HepG2 (cell line): ENCODE data around the gene NOC2L. TPM values are rescaled to one million over a fixed set of nuclear protein-coding genes. Genes with fewer than 3 reads are reported as not detected.

Experiments
- ARNTL ChIP-seq: sonication (generic); formaldehyde crosslinking; IDR thresholded peaks from 2 replicates; pipeline ENCODE4 v1.4.0; 2020; ENCODE audit warnings: mild to moderate bottlenecking, missing genetic modification reagents
- ASH2L ChIP-seq: fragments of 300-600, 200-600 bp; sonication (generic); IDR thresholded peaks from 2 replicates; pipeline ENCODE4 v1.7.0; 2017; ENCODE audit warnings: low read depth, mild to moderate bottlenecking, moderate library complexity, mixed read lengths, low read length; ENCODE audit not compliant: insufficient read length
- ATF7-NPFF ChIP-seq: sonication (generic); formaldehyde crosslinking; IDR thresholded peaks from 2 replicates; pipeline ENCODE4 v1.8.1; 2023; ENCODE audit warnings: mild to moderate bottlenecking, low read depth, missing genetic modification reagents, moderate library complexity
- CAMTA2 ChIP-seq: sonication (generic); formaldehyde crosslinking; IDR thresholded peaks from 2 replicates; pipeline ENCODE4 v1.4.0; 2020; ENCODE audit warnings: mild to moderate bottlenecking, missing genetic modification reagents, borderline replicate concordance
- EED ChIP-seq: sonication (generic); formaldehyde crosslinking; IDR thresholded peaks from 2 replicates; pipeline ENCODE4 v1.5.0; 2020; ENCODE audit warnings: mild to moderate bottlenecking, missing genetic modification reagents
- FOXO1 ChIP-seq: sonication (generic); formaldehyde crosslinking; IDR thresholded peaks from 2 replicates; pipeline ENCODE4 v1.4.0; 2020; ENCODE audit warnings: missing genetic modification reagents
- JARID2 ChIP-seq: sonication (generic); formaldehyde crosslinking; IDR thresholded peaks from 2 replicates; pipeline ENCODE4 v1.8.1; 2023; ENCODE audit warnings: missing genetic modification reagents, inconsistent platforms; ENCODE audit not compliant: insufficient replicate concordance
- KMT2A ChIP-seq: sonication (generic); formaldehyde crosslinking; IDR thresholded peaks from 2 replicates; pipeline ENCODE4 v1.4.0; 2020; ENCODE audit warnings: missing genetic modification reagents
- MAFF ChIP-seq: IDR thresholded peaks from 2 replicates; pipeline ENCODE4 v1.6.1; 2011; ENCODE audit warnings: low read depth, low read length, improper control_type of control experiment
- MIER3 ChIP-seq: IDR thresholded peaks from 2 replicates; pipeline ENCODE4 v1.6.1; 2016; ENCODE audit warnings: missing compliant biosample characterization, borderline replicate concordance
- MIXL1 ChIP-seq: IDR thresholded peaks from 2 replicates; pipeline ENCODE4 v1.6.1; 2016
- NFIC ChIP-seq: IDR thresholded peaks from 2 replicates; pipeline ENCODE4 v1.6.1; 2012; ENCODE audit warnings: mild to moderate bottlenecking, low read length, inconsistent platforms
- RNF2 ChIP-seq: fragments of 450-650 bp; conservative IDR thresholded peaks from 2 replicates; pipeline ENCODE4 v1.6.1; 2016; ENCODE audit warnings: low read depth
- SP2 ChIP-seq: sonication (generic); formaldehyde crosslinking; IDR thresholded peaks from 2 replicates; pipeline ENCODE4 v1.5.1; 2020; ENCODE audit warnings: mild to moderate bottlenecking, missing genetic modification reagents
- SRSF4 ChIP-seq: fragments of 200-400 bp; formaldehyde crosslinking; IDR thresholded peaks from one replicate; pipeline ENCODE4 v1.6.1; 2018; ENCODE audit warnings: mild to moderate bottlenecking, low read depth, low read length, moderate library complexity; ENCODE audit not compliant: poor library complexity, severe bottlenecking
- TARDBP ChIP-seq: sonication (generic); formaldehyde crosslinking; IDR thresholded peaks from 2 replicates; pipeline ENCODE4 v1.8.0; 2022; ENCODE audit warnings: mild to moderate bottlenecking, missing genetic modification reagents
- ZBTB37 ChIP-seq: sonication (generic); formaldehyde crosslinking; IDR thresholded peaks from 2 replicates; pipeline ENCODE4 v1.4.0; 2020; ENCODE audit warnings: mild to moderate bottlenecking, missing genetic modification reagents
- ZBTB38 ChIP-seq: sonication (generic); formaldehyde crosslinking; IDR thresholded peaks from 2 replicates; pipeline ENCODE4 v1.5.1; 2020; ENCODE audit warnings: mild to moderate bottlenecking, missing genetic modification reagents
- ZFP36 ChIP-seq: fragments of 150-350 bp; IDR thresholded peaks from 2 replicates; pipeline ENCODE4 v1.6.1; 2018; ENCODE audit warnings: borderline replicate concordance, low read length, low read depth; ENCODE audit not compliant: partially characterized antibody
- ZNF143 ChIP-seq: sonication (generic); formaldehyde crosslinking; IDR thresholded peaks from 2 replicates; pipeline ENCODE4 v1.4.0; 2020; ENCODE audit warnings: missing genetic modification reagents
- ZNF451 ChIP-seq: sonication (generic); formaldehyde crosslinking; IDR thresholded peaks from 2 replicates; pipeline ENCODE4 v1.5.0; 2020; ENCODE audit warnings: mild to moderate bottlenecking, missing genetic modification reagents
- ZNF788 ChIP-seq: sonication (generic); formaldehyde crosslinking; IDR thresholded peaks from 2 replicates; pipeline ENCODE4 v1.5.0; 2020; ENCODE audit warnings: mild to moderate bottlenecking, missing genetic modification reagents, borderline replicate concordance
- ZSCAN25 ChIP-seq: sonication (generic); formaldehyde crosslinking; IDR thresholded peaks from 2 replicates; pipeline ENCODE4 v1.8.0; 2022; ENCODE audit warnings: mild to moderate bottlenecking, missing genetic modification reagents
- polyA plus RNA-seq, 8 experiments: library from polyadenylated mRNA; depleted of rRNA in 3 of 8; stranded (reverse) in 7 of 8; unstranded in 1 of 8; fragments of >200 nt; fragmentation: Illumina TruSeq in 4 of 8; extraction: Trizol in 4 of 8; gene quantifications; 2 replicates each; pipeline versions ENCODE4 v1.2.1 to v1.2.3, GENCODE V29; 2011 to 2016; ENCODE audit warnings: low read depth in 4 of 8, missing spikeins in 1 of 8, mixed read lengths in 1 of 8; ENCODE audit not compliant: insufficient read depth in 1 of 8
- total RNA-seq, 5 experiments: library from RNA; depleted of rRNA; stranded (reverse); fragments of >200 nt; fragmentation: Illumina TruSeq; extraction: Trizol; gene quantifications; 2 replicates each; pipeline ENCODE4 v1.2.3, GENCODE V29; 2016; ENCODE audit warnings: low read depth in 1 of 5
- TF ChIP-seq, protein P1 (sequence below): IDR thresholded peaks from 2 replicates; pipeline ENCODE4 v1.6.1; 2018; ENCODE audit warnings: missing genetic modification reagents
- TF ChIP-seq, protein P2 (sequence below): sonication (generic); formaldehyde crosslinking; IDR thresholded peaks from 2 replicates; pipeline ENCODE4 v1.5.0; 2020; ENCODE audit warnings: missing genetic modification reagents
- TF ChIP-seq, protein P3 (sequence below): sonication (generic); formaldehyde crosslinking; IDR thresholded peaks from 2 replicates; pipeline ENCODE4 v1.9.0; 2021; ENCODE audit warnings: missing genetic modification reagents, mild to moderate bottlenecking, borderline replicate concordance

Gene NOC2L
- total and polyA plus RNA-seq, 2 of the 13 experiments (the other 11 are each of a cell fraction or from before 2014, with no cell fraction given): 32.0 to 103 TPM

DNA sequence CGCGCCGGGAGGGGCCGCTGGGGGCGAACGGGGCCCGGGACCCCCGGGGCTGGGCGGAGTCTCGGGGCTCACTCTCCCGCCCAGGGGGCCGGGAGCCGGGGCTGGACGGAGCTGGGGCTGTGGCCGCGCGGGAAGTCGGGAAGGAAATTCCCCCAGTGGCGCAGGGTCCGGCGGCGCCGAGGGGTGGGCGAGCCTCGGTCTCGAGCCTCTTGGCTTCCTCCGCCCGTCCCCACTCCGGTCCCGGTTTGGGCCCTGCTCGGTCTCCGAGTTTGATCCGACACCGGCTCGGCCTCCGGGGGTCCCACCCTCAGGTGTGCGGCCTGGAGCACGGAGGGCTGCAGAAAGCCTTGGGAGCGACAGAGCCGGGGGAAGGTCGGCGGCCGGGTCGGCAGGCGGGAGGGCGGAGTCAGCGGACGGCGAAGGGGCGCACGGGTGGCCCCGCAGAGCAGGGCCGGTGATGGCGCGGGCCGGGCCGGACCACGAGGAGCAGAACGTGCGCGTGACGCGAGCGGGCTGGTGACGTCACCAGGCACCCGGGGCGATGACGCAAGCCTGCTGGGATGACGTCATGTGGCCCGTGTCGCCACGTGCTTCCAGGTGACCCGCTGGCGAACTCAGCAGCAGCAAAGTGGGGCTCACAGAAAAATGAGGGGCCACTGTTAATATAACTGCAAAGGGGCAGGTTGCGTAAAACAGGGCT is 41.5 kb upstream of the NOC2L start (continued):
- TF ChIP-seq ZNF143 (CRISPR knock-in tag): peak; percentile 81
- peak; percentile 89; the same call in 1 of the 2 replicates for TF ChIP-seq EED (CRISPR knock-in tag)
- no peak for TF ChIP-seq ZBTB37
- TF ChIP-seq ZBTB38 (CRISPR knock-in tag): no peak
- TF ChIP-seq MIXL1 (CRISPR knock-in tag): no peak; the same call in 1 of the 2 replicates
- TF ChIP-seq ASH2L: no peak
- no peak for TF ChIP-seq MAFF
- peak; percentile 61; the same call in 1 of the 2 replicates for TF ChIP-seq KMT2A (CRISPR knock-in tag)
- peak; percentile 94 for TF ChIP-seq ARNTL (CRISPR knock-in tag)
- TF ChIP-seq CAMTA2 (CRISPR knock-in tag): no peak
- TF ChIP-seq, protein P1, sequence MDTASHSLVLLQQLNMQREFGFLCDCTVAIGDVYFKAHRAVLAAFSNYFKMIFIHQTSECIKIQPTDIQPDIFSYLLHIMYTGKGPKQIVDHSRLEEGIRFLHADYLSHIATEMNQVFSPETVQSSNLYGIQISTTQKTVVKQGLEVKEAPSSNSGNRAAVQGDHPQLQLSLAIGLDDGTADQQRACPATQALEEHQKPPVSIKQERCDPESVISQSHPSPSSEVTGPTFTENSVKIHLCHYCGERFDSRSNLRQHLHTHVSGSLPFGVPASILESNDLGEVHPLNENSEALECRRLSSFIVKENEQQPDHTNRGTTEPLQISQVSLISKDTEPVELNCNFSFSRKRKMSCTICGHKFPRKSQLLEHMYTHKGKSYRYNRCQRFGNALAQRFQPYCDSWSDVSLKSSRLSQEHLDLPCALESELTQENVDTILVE (CRISPR knock-in tag): peak; percentile 90; the same call in 1 of the 2 replicates
- TF ChIP-seq ZNF788: peak; percentile 96
- peak; percentile 65; the same call in 1 of the 2 replicates for TF ChIP-seq MIER3 (CRISPR knock-in tag)
- TF ChIP-seq JARID2 (CRISPR knock-in tag): no peak
- TF ChIP-seq SP2 (CRISPR knock-in tag): peak; percentile 70
- TF ChIP-seq, protein P2, sequence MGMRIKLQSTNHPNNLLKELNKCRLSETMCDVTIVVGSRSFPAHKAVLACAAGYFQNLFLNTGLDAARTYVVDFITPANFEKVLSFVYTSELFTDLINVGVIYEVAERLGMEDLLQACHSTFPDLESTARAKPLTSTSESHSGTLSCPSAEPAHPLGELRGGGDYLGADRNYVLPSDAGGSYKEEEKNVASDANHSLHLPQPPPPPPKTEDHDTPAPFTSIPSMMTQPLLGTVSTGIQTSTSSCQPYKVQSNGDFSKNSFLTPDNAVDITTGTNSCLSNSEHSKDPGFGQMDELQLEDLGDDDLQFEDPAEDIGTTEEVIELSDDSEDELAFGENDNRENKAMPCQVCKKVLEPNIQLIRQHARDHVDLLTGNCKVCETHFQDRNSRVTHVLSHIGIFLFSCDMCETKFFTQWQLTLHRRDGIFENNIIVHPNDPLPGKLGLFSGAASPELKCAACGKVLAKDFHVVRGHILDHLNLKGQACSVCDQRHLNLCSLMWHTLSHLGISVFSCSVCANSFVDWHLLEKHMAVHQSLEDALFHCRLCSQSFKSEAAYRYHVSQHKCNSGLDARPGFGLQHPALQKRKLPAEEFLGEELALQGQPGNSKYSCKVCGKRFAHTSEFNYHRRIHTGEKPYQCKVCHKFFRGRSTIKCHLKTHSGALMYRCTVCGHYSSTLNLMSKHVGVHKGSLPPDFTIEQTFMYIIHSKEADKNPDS (CRISPR knock-in tag): peak; percentile 85; the same call in 1 of the 2 replicates
- TF ChIP-seq TARDBP (CRISPR knock-in tag): peak; percentile 43
- TF ChIP-seq NFIC: no peak
- TF ChIP-seq RNF2: peak; percentile 86
- TF ChIP-seq ATF7-NPFF (CRISPR knock-in tag): peak; percentile 95
- 0 out of 2 replicates have a peak, but pooled peaks have one; percentile 17 for TF ChIP-seq FOXO1 (CRISPR knock-in tag)
- peak; percentile 45; the same call in 1 of the 2 replicates for TF ChIP-seq ZSCAN25 (CRISPR knock-in tag)
- TF ChIP-seq SRSF4: no peak
- TF ChIP-seq ZNF451 (CRISPR knock-in tag): peak; percentile 90
- TF ChIP-seq ZFP36: no peak
- TF ChIP-seq, protein P3, sequence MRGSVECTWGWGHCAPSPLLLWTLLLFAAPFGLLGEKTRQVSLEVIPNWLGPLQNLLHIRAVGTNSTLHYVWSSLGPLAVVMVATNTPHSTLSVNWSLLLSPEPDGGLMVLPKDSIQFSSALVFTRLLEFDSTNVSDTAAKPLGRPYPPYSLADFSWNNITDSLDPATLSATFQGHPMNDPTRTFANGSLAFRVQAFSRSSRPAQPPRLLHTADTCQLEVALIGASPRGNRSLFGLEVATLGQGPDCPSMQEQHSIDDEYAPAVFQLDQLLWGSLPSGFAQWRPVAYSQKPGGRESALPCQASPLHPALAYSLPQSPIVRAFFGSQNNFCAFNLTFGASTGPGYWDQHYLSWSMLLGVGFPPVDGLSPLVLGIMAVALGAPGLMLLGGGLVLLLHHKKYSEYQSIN (CRISPR knock-in tag): no peak
